ENCODE data around the gene PCDHGA2.

DNA sequence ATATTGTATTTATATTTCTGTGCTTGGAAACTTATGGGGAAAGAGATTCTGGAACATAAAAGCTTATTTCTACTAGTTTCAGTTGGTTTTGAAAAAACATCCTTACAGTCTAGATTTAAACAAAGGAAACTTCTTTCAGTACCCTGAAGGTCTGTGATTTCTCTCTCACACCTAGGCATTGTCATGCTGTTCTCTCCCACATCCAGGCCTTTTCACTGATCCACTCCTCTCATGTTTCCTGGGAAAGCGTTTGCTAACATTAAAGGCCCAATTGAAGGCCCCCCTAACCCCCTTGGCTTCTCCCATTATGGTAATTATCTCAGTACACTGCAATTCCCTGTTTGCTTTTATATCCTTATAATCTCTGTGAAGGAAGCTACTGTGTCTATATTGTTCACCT lies 4.2 kb downstream of the PCDHGA2 start:
- TF ChIP-seq POLR2AphosphoS5 (IDR thresholded peaks at IDR 0.05; ENCODE audit: low read depth, low read length) (no peak), SIN3A (IDR thresholded peaks at IDR 0.05; ENCODE audit: borderline replicate concordance, insufficient read depth, low read length) (no peak), TAF1 (IDR thresholded peaks at IDR 0.05; ENCODE audit: borderline replicate concordance, insufficient read depth, low read length) (no peak)
- TF ChIP-seq, protein P1, sequence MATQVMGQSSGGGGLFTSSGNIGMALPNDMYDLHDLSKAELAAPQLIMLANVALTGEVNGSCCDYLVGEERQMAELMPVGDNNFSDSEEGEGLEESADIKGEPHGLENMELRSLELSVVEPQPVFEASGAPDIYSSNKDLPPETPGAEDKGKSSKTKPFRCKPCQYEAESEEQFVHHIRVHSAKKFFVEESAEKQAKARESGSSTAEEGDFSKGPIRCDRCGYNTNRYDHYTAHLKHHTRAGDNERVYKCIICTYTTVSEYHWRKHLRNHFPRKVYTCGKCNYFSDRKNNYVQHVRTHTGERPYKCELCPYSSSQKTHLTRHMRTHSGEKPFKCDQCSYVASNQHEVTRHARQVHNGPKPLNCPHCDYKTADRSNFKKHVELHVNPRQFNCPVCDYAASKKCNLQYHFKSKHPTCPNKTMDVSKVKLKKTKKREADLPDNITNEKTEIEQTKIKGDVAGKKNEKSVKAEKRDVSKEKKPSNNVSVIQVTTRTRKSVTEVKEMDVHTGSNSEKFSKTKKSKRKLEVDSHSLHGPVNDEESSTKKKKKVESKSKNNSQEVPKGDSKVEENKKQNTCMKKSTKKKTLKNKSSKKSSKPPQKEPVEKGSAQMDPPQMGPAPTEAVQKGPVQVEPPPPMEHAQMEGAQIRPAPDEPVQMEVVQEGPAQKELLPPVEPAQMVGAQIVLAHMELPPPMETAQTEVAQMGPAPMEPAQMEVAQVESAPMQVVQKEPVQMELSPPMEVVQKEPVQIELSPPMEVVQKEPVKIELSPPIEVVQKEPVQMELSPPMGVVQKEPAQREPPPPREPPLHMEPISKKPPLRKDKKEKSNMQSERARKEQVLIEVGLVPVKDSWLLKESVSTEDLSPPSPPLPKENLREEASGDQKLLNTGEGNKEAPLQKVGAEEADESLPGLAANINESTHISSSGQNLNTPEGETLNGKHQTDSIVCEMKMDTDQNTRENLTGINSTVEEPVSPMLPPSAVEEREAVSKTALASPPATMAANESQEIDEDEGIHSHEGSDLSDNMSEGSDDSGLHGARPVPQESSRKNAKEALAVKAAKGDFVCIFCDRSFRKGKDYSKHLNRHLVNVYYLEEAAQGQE (IDR thresholded peaks at IDR 0.05; ENCODE audit: insufficient read depth in 1 of 2, low read depth in 2 of 2, low read length in 2 of 2): no peak
